Myocyte (in vitro differentiated cells): ENCODE data around the gene METTL3. TPM values are rescaled to one million over a fixed set of nuclear protein-coding genes. Genes with fewer than 3 reads are reported as not detected.

ENCODE experiments used
- DNase-seq: peaks from one replicate; pipeline ENCODE4 v3.0.0-alpha.2; 2012; ENCODE audit warnings: low read depth
- total RNA-seq: library from RNA; depleted of rRNA; stranded (reverse); fragments of >200 nt; gene quantifications from 2 replicates; pipeline ENCODE4 v1.2.3, GENCODE V29; 2014

Gene METTL3
- total RNA-seq, 1 donor from 2014 or later: 73.4 TPM

GRCh38 chr14:21527318-21527679 lies 16.2 kb upstream of the METTL3 start:
- no peak for DNase-seq

- no peak for DNase-seq
Measured at GRCh38 chr14:21526672-21527317, 15.7 kb upstream of the METTL3 start.

GRCh38 chr14:21525962-21526671 lies 15.0 kb upstream of the METTL3 start, which contains the start of gene SALL2:
Gene SALL2, minus strand, starts transcription at chr14:21526346. Its CDS starts 219 bp downstream, at chr14:21526127.
- peak; percentile 58 for DNase-seq

GRCh38 chr14:21525571-21525961 lies 14.4 kb upstream of the METTL3 start:
- DNase-seq: no peak

- no peak for DNase-seq
Measured at GRCh38 chr14:21524575-21525490, 13.7 kb upstream of the METTL3 start.

GRCh38 chr14:21523203-21523602 lies 12.1 kb upstream of the METTL3 start:
- DNase-seq: no peak

GRCh38 chr14:21521501-21521900 lies 10.4 kb upstream of the METTL3 start:
- DNase-seq: no peak

GRCh38 chr14:21520767-21521166 lies 9.6 kb upstream of the METTL3 start:
- no peak for DNase-seq

GRCh38 chr14:21518725-21519124 lies 7.6 kb upstream of the METTL3 start:
- DNase-seq: no peak

- no peak for DNase-seq
Measured at GRCh38 chr14:21514341-21514740, 3.2 kb upstream of the METTL3 start.

- DNase-seq: no peak
Measured at GRCh38 chr14:21509432-21510143, 1.6 kb downstream of the METTL3 start.

GRCh38 chr14:21506557-21506956 lies 4.6 kb downstream of the METTL3 start:
- DNase-seq: no peak

GRCh38 chr14:21505012-21505553 lies 6.1 kb downstream of the METTL3 start:
- no peak for DNase-seq

- DNase-seq: peak; percentile 33
Measured at GRCh38 chr14:21503376-21503775, 7.8 kb downstream of the METTL3 start.

- no peak for DNase-seq
Measured at GRCh38 chr14:21501568-21501967, 9.6 kb downstream of the METTL3 start.

- peak; percentile 52 for DNase-seq
Measured at GRCh38 chr14:21498540-21499526, 12.3 kb downstream of the METTL3 start.

- DNase-seq: no peak
Measured at GRCh38 chr14:21496453-21496852, 14.7 kb downstream of the METTL3 start.

GRCh38 chr14:21494902-21495762 lies 16.0 kb downstream of the METTL3 start:
- DNase-seq: no peak

- peak; percentile 64 for DNase-seq
Measured at GRCh38 chr14:21486640-21487087, 24.5 kb downstream of the METTL3 start.
